A549 (cell line): ENCODE data around the gene BOC. TPM values are rescaled to one million over a fixed set of nuclear protein-coding genes. Genes with fewer than 3 reads are reported as not detected.

Experiments used
- ATAC-seq, 2 experiments: fragments of 200-7000 bp in 1 of 2; fragments of >200 bp in 1 of 2; cut with Nextera tagmentation in 1 of 2; cut with Tn5 transposase in 1 of 2; 3 replicates each; pipeline versions ENCODE4 v1.8.0 to v1.9.1; 2018 to 2020; ENCODE audit warnings: mild to moderate bottlenecking in 1 of 2, moderate library complexity in 1 of 2
- CTCF ChIA-PET: fragments of 300-600 bp; sonication (Branson Sonifier 250); formaldehyde crosslinking; extraction: SDS; loops from one replicate; lab custom pipeline; 2021; ENCODE audit warnings: antibody characterized with exemption, inconsistent platforms; lab: Yijun Ruan, JAX
- POLR2A ChIA-PET: fragments of 350-600 bp; formaldehyde crosslinking; extraction: SDS; loops from one replicate; lab custom pipeline; 2021; ENCODE audit warnings: antibody characterized with exemption, inconsistent platforms; lab: Yijun Ruan, JAX
- DNase-seq, 2 experiments: peaks; one replicate each; pipeline versions ENCODE4 v3.0.0 to v3.0.0-alpha.2; 2011 to 2016; ENCODE audit warnings: low read depth in 1 of 2, low spot score in 1 of 2
- FAIRE-seq: peaks from 2 replicates; lab custom pipeline; 2011; peaks lifted over from hg19 to GRCh38; lab: Jason Lieb, UNC
- H3K27ac ChIP-seq, 2 experiments: fragments of >200 bp; sonication (Bioruptor Twin); formaldehyde crosslinking; 3 replicates each; pipeline ENCODE4 v1.5.1; 2016 to 2017
- H3K4me1 ChIP-seq: fragments of >200 bp; sonication (Bioruptor Twin); formaldehyde crosslinking; 3 replicates; pipeline ENCODE4 v1.6.1; 2016
- H3K4me2 ChIP-seq: fragments of >200 bp; sonication (Bioruptor Twin); formaldehyde crosslinking; 3 replicates; pipeline ENCODE4 v1.6.1; 2016
- H3K4me3 ChIP-seq: fragments of >200 bp; sonication (Bioruptor Twin); formaldehyde crosslinking; 3 replicates; pipeline ENCODE4 v1.5.1; 2016
- H3K9me3 ChIP-seq: fragments of >200 bp; sonication (Bioruptor Twin); formaldehyde crosslinking; 3 replicates; pipeline ENCODE4 v1.6.1; 2016
- CBX8 ChIP-seq: fragments of 200-600 bp; sonication (generic); IDR thresholded peaks from 2 replicates; pipeline ENCODE4 v1.6.1; 2016
- CEBPB ChIP-seq, 2 experiments: fragments of >200 bp in 1 of 2; sonication (Bioruptor Twin) in 1 of 2; formaldehyde crosslinking in 1 of 2; IDR thresholded peaks; 2 replicates each; pipeline ENCODE4 v1.6.1; 2012 to 2016
- CHD2 ChIP-seq: fragments of 150-350 bp; IDR thresholded peaks from 2 replicates; pipeline ENCODE4 v1.6.1; 2014; ENCODE audit warnings: low read length; ENCODE audit not compliant: partially characterized antibody
- E2F6 ChIP-seq: IDR thresholded peaks from 2 replicates; pipeline ENCODE4 v1.6.1; 2012; ENCODE audit warnings: low read depth, borderline replicate concordance
- ELK1 ChIP-seq: fragments of 150-350 bp; IDR thresholded peaks from 2 replicates; pipeline ENCODE4 v1.6.1; 2014; ENCODE audit warnings: low read depth, mild to moderate bottlenecking, low read length
- EP300 ChIP-seq, 2 experiments: fragments of >200 bp; sonication (Bioruptor Twin); formaldehyde crosslinking; IDR thresholded peaks; 2 replicates in 1 of 2; 3 replicates in 1 of 2; pipeline ENCODE4 v1.6.1; 2016 to 2017
- FOSB ChIP-seq: fragments of 250-450 bp; sonication (Bioruptor Pico); IDR thresholded peaks from 2 replicates; pipeline ENCODE4 v1.5.0; 2020; ENCODE audit warnings: mild to moderate bottlenecking, moderate library complexity
- FOSL2 ChIP-seq, 2 experiments: fragments of 450-650 bp in 1 of 2; fragments of >200 bp in 1 of 2; sonication (Bioruptor Twin) in 1 of 2; formaldehyde crosslinking; IDR thresholded peaks; 2 replicates each; pipeline versions ENCODE4 v1.5.0 to v1.6.1; 2016 to 2020; ENCODE audit warnings: mild to moderate bottlenecking in 1 of 2, moderate library complexity in 1 of 2
- HDAC2 ChIP-seq: fragments of 200-600 bp; sonication (generic); IDR thresholded peaks from 2 replicates; pipeline ENCODE4 v1.6.1; 2016
- HOXA7 ChIP-seq: fragments of 250-450 bp; sonication (Bioruptor Pico); IDR thresholded peaks from 2 replicates; pipeline ENCODE4 v1.5.0; 2020; ENCODE audit warnings: mild to moderate bottlenecking, moderate library complexity
- HOXB13 ChIP-seq: fragments of 250-450 bp; sonication (Bioruptor Pico); IDR thresholded peaks from 2 replicates; pipeline ENCODE4 v1.5.0; 2020; ENCODE audit warnings: low read depth, mild to moderate bottlenecking, moderate library complexity
- KDM5A ChIP-seq: fragments of 200-600 bp; sonication (generic); IDR thresholded peaks from 2 replicates; pipeline ENCODE4 v1.6.1; 2016; ENCODE audit warnings: antibody characterized with exemption, mild to moderate bottlenecking
- MYC ChIP-seq: IDR thresholded peaks from 2 replicates; pipeline ENCODE4 v1.6.1; 2012; ENCODE audit warnings: mild to moderate bottlenecking, inconsistent platforms, low read length, improper control_type of control experiment, borderline replicate concordance
- NPAS2 ChIP-seq: fragments of 250-450 bp; sonication (Bioruptor Pico); IDR thresholded peaks from 2 replicates; pipeline ENCODE4 v1.8.0; 2022; ENCODE audit warnings: mild to moderate bottlenecking, moderate library complexity, borderline replicate concordance
- PBX3 ChIP-seq: IDR thresholded peaks from 2 replicates; pipeline ENCODE4 v1.6.1; 2012
- REST ChIP-seq: fragments of 200-600 bp; sonication (generic); IDR thresholded peaks from 2 replicates; pipeline ENCODE4 v1.6.1; 2016; ENCODE audit warnings: antibody characterized with exemption, mild to moderate bottlenecking, moderate library complexity
- TFCP2L1 ChIP-seq: fragments of 250-450 bp; sonication (Bioruptor Pico); IDR thresholded peaks from 2 replicates; pipeline ENCODE4 v1.5.0; 2021; ENCODE audit warnings: mild to moderate bottlenecking
- TP53 ChIP-seq: fragments of 250-450 bp; sonication (Bioruptor Pico); IDR thresholded peaks from 2 replicates; pipeline ENCODE4 v1.5.0; 2021; ENCODE audit warnings: mild to moderate bottlenecking, moderate library complexity
- ZNF302 ChIP-seq: fragments of 250-450 bp; sonication (Bioruptor Pico); IDR thresholded peaks from 2 replicates; pipeline ENCODE4 v1.9.0; 2021; ENCODE audit warnings: inconsistent platforms, mild to moderate bottlenecking, moderate library complexity
- WGBS: methylation state at CpG from one replicate; pipeline ENCODE4 v1.1.6; 2017; ENCODE audit errors: missing lambda C conversion rate; 5-methylcytosine and 5-hydroxymethylcytosine counted together
- polyA plus RNA-seq, 4 experiments: library from polyadenylated mRNA; depleted of rRNA in 3 of 4; stranded (reverse); fragments of >200 nt; fragmentation: RNase III in 1 of 4; extraction: RNeasy Plus Mini Kit Qiagen cat#74134 plus additional on column Dnase treatment in 1 of 4; gene quantifications; 2 replicates in 3 of 4; 3 replicates in 1 of 4; pipeline ENCODE4 v1.2.3, GENCODE V29; 2011 to 2017

Gene BOC
- polyA plus RNA-seq, 2 of the 4 experiments (the other 2 are of a cell fraction), result 4.0 TPM

- Histone ChIP-seq H3K4me2 (no peak overlapping the region), H3K27ac (no peak overlapping the region), H3K4me3 (no peak overlapping the region), H3K9me3 (no peaks in the 10 kb centered on the region), H3K4me1 (no peaks in the 10 kb centered on the region)
- 38% methylated on average over 3 of the region's 3 CpGs for WGBS
- no peak for TF ChIP-seq E2F6
- FAIRE-seq (no peak), DNase-seq (no peak), ATAC-seq (no peak)
- ChIA-PET POLR2A (no interaction called here), CTCF (interaction anchor here (1.3 kb wide), 1 partner anchor 123 kb away, joined by 4 read pairs; no protein-coding TSS in a partner anchor)
Measured at GRCh38 chr3:113165841-113166240, 45.5 kb upstream of the BOC start.

GRCh38 chr3:113166357-113166718 is 45.0 kb upstream of the BOC start:
- POLR2A ChIA-PET, result no interaction called here
- Histone ChIP-seq H3K4me1 (no peaks in the 10 kb centered on the region), H3K4me2 (no peak overlapping the region), H3K9me3 (no peaks in the 10 kb centered on the region), H3K27ac (no peak overlapping the region), H3K4me3 (no peak overlapping the region)
- FAIRE-seq (no peak), ATAC-seq (no peak), DNase-seq (no peak)
- CTCF ChIA-PET, result no interaction called here
- TF ChIP-seq HOXA7 (CRISPR knock-in tag), result no peak
- no peak for TF ChIP-seq CHD2
- no peak for TF ChIP-seq E2F6
- no peak for TF ChIP-seq FOSL2 (IDR thresholded peaks at IDR 0.05)
- no peak for TF ChIP-seq FOSL2 (CRISPR knock-in tag; IDR thresholded peaks at IDR 0.05)
- no peak for TF ChIP-seq EP300 (IDR thresholded peaks at IDR 0.05)
- TF ChIP-seq HDAC2, result no peak
- TF ChIP-seq PBX3, result no peak
- TF ChIP-seq HOXB13, result no peak
- no peak for TF ChIP-seq NPAS2 (CRISPR knock-in tag)
- TF ChIP-seq ZNF302 (CRISPR knock-in tag), result no peak
- no peak for TF ChIP-seq KDM5A
- TF ChIP-seq TP53, result no peak
- no peak for TF ChIP-seq TFCP2L1
- TF ChIP-seq REST, result no peak
- 66% methylated on average over 1 of the region's 1 CpG for WGBS

- 0 out of 6 replicates have a peak overlapping the region, but pooled peaks of 1 of the 2 experiments have one; percentile 10 for H3K27ac ChIP-seq
- ChIA-PET POLR2A (no interaction called here), CTCF (interaction anchor here (1.1 kb wide), 1 partner anchor 101 kb away, joined by 3 read pairs; no protein-coding TSS in a partner anchor)
- DNase-seq (no peak), ATAC-seq (no peak), FAIRE-seq (no peak)
- H3K4me3 ChIP-seq, result no peak overlapping the region
- no peak for TF ChIP-seq CBX8
- no peak for TF ChIP-seq ELK1
- no peak for TF ChIP-seq CEBPB (IDR thresholded peaks at IDR 0.05)
- no peak for TF ChIP-seq FOSB
- TF ChIP-seq E2F6, result no peak
- TF ChIP-seq MYC, result no peak
- no peak for TF ChIP-seq EP300 (IDR thresholded peaks at IDR 0.05)
- H3K9me3 ChIP-seq, result no peaks in the 10 kb centered on the region
- no peak overlapping the region for H3K4me2 ChIP-seq
- WGBS, result 70% methylated on average over 12 of the region's 12 CpGs
- H3K4me1 ChIP-seq, result no peaks in the 10 kb centered on the region
Measured at GRCh38 chr3:113166719-113167492, 44.5 kb upstream of the BOC start.
